HEK293T (cell line): ENCODE results near the gene WWOX.

Source experiments
- BHLHE40 ChIP-seq: fragments of 450-650 bp; IDR thresholded peaks from 2 replicates; pipeline ENCODE4 v1.6.1; 2016; ENCODE audit warnings: mild to moderate bottlenecking, moderate library complexity, borderline replicate concordance
- CTBP1 ChIP-seq: fragments of 450-650 bp; IDR thresholded peaks from 2 replicates; pipeline ENCODE4 v1.6.1; 2016; ENCODE audit warnings: borderline replicate concordance
- ELF4 ChIP-seq: fragments of 450-650 bp; IDR thresholded peaks from 2 replicates; pipeline ENCODE4 v1.6.1; 2017; ENCODE audit warnings: antibody characterized with exemption
- FOXA1 ChIP-seq: fragments of 450-650 bp; IDR thresholded peaks from 2 replicates; pipeline ENCODE4 v1.6.1; 2016; ENCODE audit warnings: mild to moderate bottlenecking
- FOXM1 ChIP-seq: fragments of 450-650 bp; IDR thresholded peaks from 2 replicates; pipeline ENCODE4 v1.6.1; 2017; ENCODE audit warnings: mild to moderate bottlenecking, borderline replicate concordance
- L3MBTL2 ChIP-seq: fragments of 450-650 bp; conservative IDR thresholded peaks from 2 replicates; pipeline ENCODE4 v1.6.1; 2016; ENCODE audit warnings: mild to moderate bottlenecking
- NFRKB ChIP-seq: fragments of 450-650 bp; IDR thresholded peaks from 2 replicates; pipeline ENCODE4 v1.6.1; 2016; ENCODE audit warnings: mild to moderate bottlenecking, moderate library complexity
- SUZ12 ChIP-seq: fragments of 450-650 bp; IDR thresholded peaks from 2 replicates; pipeline ENCODE4 v1.6.1; 2016; ENCODE audit warnings: mild to moderate bottlenecking
- TARDBP ChIP-seq: fragments of 450-650 bp; IDR thresholded peaks from 2 replicates; pipeline ENCODE4 v1.6.1; 2016
- TF ChIP-seq, protein P1 (sequence below): fragments of 450-650 bp; IDR thresholded peaks from 2 replicates; pipeline ENCODE4 v1.6.1; 2016

- TF ChIP-seq NFRKB (no peak), FOXM1 (no peak), BHLHE40 (no peak), L3MBTL2 (no peak), ELF4 (no peak), SUZ12 (no peak), TARDBP (no peak), FOXA1 (no peak), CTBP1 (no peak)
- TF ChIP-seq, protein P1, sequence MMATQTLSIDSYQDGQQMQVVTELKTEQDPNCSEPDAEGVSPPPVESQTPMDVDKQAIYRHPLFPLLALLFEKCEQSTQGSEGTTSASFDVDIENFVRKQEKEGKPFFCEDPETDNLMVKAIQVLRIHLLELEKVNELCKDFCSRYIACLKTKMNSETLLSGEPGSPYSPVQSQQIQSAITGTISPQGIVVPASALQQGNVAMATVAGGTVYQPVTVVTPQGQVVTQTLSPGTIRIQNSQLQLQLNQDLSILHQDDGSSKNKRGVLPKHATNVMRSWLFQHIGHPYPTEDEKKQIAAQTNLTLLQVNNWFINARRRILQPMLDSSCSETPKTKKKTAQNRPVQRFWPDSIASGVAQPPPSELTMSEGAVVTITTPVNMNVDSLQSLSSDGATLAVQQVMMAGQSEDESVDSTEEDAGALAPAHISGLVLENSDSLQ = no peak
Measured at GRCh38 chr16:78437352-78437968, 338.0 kb downstream of the WWOX start.
